ENCODE data around the gene WIPF3. TPM values are rescaled to one million over a fixed set of nuclear protein-coding genes. Genes with fewer than 3 reads are reported as not detected.
"Not testable (repeated sequence)": the region's sequence is repeated elsewhere in the genome, so short reads cannot be mapped to it uniquely, and the experiment has no call there.

WIPF3 gene
- total RNA-seq, 1 donor = not detected

GRCh38 chr7:29888006-29888405, 81.7 kb downstream of the WIPF3 start:
- no peak overlapping the region for H3K4me3 ChIP-seq (ENCODE audit: low read depth, low read length)
- no peak for DNase-seq (ENCODE audit: low read depth)
- TF ChIP-seq CTCF (IDR thresholded peaks at IDR 0.05; ENCODE audit: insufficient read depth, low read length) = no peak

GRCh38 chr7:29889288-29889687, 83.0 kb downstream of the WIPF3 start:
- DNase-seq (ENCODE audit: low read depth) = no peak
- H3K4me3 ChIP-seq (ENCODE audit: low read depth, low read length) = no peak overlapping the region
- no peak for TF ChIP-seq CTCF (IDR thresholded peaks at IDR 0.05; ENCODE audit: insufficient read depth, low read length)

GRCh38 chr7:29890251-29890650, 83.9 kb downstream of the WIPF3 start:
- TF ChIP-seq CTCF (IDR thresholded peaks at IDR 0.05; ENCODE audit: insufficient read depth, low read length) = no peak
- no peak overlapping the region for H3K4me3 ChIP-seq (ENCODE audit: low read depth, low read length)
- no peak for DNase-seq (ENCODE audit: low read depth)

GRCh38 chr7:29890786-29891185, 84.5 kb downstream of the WIPF3 start:
- not testable (repeated sequence) for H3K4me3 ChIP-seq (ENCODE audit: low read depth, low read length)

GRCh38 chr7:29891766-29892165, 85.5 kb downstream of the WIPF3 start:
- DNase-seq (ENCODE audit: low read depth) = no peak
- H3K4me3 ChIP-seq (ENCODE audit: low read depth, low read length) = no peak overlapping the region
- no peak for TF ChIP-seq CTCF (IDR thresholded peaks at IDR 0.05; ENCODE audit: insufficient read depth, low read length)

More at GRCh38 chr7:29890786-29891185, 84.5 kb downstream of the WIPF3 start:
- not testable (repeated sequence) for DNase-seq (ENCODE audit: low read depth)

- DNase-seq (ENCODE audit: low read depth) = no peak
- no peak for TF ChIP-seq CTCF (IDR thresholded peaks at IDR 0.05; ENCODE audit: insufficient read depth, low read length)
- no peak overlapping the region for H3K4me3 ChIP-seq (ENCODE audit: low read depth, low read length)
These were observed 85.9 kb downstream of the WIPF3 start for GRCh38 chr7:29892231-29892630.

- no peak overlapping the region for H3K4me3 ChIP-seq (ENCODE audit: low read depth, low read length)
- DNase-seq (ENCODE audit: low read depth) = no peak
- no peak for TF ChIP-seq CTCF (IDR thresholded peaks at IDR 0.05; ENCODE audit: insufficient read depth, low read length)
These were observed 87.2 kb downstream of the WIPF3 start for GRCh38 chr7:29893351-29893965.

Measured in fibroblast of the aortic adventitia (primary cell).